GM21390 (cell line): Measurements from ENCODE around the gene BUB1B.
"Not testable (repeated sequence)": the region's sequence is repeated elsewhere in the genome, so short reads cannot be mapped to it uniquely, and the experiment has no call there.

ENCODE experiments used
- ATAC-seq: cut with Tn5 transposase; IDR thresholded peaks from one replicate; pipeline ENCODE4 v1.9.1; 2021; ENCODE audit not compliant: unreplicated experiment

BUB1B gene

GRCh38 chr15:40135846-40136450, 24.9 kb upstream of the BUB1B start:
- ATAC-seq = not testable (repeated sequence)

- no peak for ATAC-seq
These were observed 24.2 kb upstream of the BUB1B start for GRCh38 chr15:40136470-40137302.

GRCh38 chr15:40137303-40138200, 23.3 kb upstream of the BUB1B start:
- no peak for ATAC-seq

GRCh38 chr15:40138201-40138570, 22.7 kb upstream of the BUB1B start:
- not testable (repeated sequence) for ATAC-seq

GRCh38 chr15:40142428-40142827, 18.4 kb upstream of the BUB1B start:
- no peak for ATAC-seq

GRCh38 chr15:40146037-40146436, 14.8 kb upstream of the BUB1B start:
- no peak for ATAC-seq

- ATAC-seq = no peak
These were observed 11.5 kb upstream of the BUB1B start for GRCh38 chr15:40149339-40149738.

GRCh38 chr15:40150163-40150925, 10.5 kb upstream of the BUB1B start:
- no peak for ATAC-seq

GRCh38 chr15:40151499-40151898, 9.4 kb upstream of the BUB1B start:
- no peak for ATAC-seq

- ATAC-seq = no peak
These were observed 8.9 kb upstream of the BUB1B start for GRCh38 chr15:40151991-40152390.

GRCh38 chr15:40154821-40155220, 6.0 kb upstream of the BUB1B start:
- ATAC-seq = not testable (repeated sequence)

- no peak for ATAC-seq
These were observed 5.5 kb upstream of the BUB1B start for GRCh38 chr15:40155270-40155910.

GRCh38 chr15:40157778-40158447, 3.0 kb upstream of the BUB1B start:
- no peak for ATAC-seq

- no peak for ATAC-seq
These were observed 848 bp upstream of the BUB1B start for GRCh38 chr15:40160021-40160420.

- ATAC-seq = no peak
These were observed 973 bp downstream of the BUB1B start for GRCh38 chr15:40161693-40162391.

GRCh38 chr15:40162552-40162951, 1.7 kb downstream of the BUB1B start:
- no peak for ATAC-seq

GRCh38 chr15:40163657-40164416, 3.0 kb downstream of the BUB1B start:
- no peak for ATAC-seq

GRCh38 chr15:40167374-40167773, 6.5 kb downstream of the BUB1B start:
- not testable (repeated sequence) for ATAC-seq
